GM12801 (cell line): ENCODE results near the gene LMX1A.

Source experiments
- TF ChIP-seq, protein P1 (sequence below): IDR thresholded peaks from one replicate; pipeline ENCODE4 v1.5.1; 2011; ENCODE audit warnings: control low read depth; ENCODE audit not compliant: insufficient read length; ENCODE audit errors: extremely low read depth

LMX1A gene

GRCh38 chr1:165300400-165300903 lies 56.1 kb downstream of the LMX1A start:
- TF ChIP-seq, protein P1, sequence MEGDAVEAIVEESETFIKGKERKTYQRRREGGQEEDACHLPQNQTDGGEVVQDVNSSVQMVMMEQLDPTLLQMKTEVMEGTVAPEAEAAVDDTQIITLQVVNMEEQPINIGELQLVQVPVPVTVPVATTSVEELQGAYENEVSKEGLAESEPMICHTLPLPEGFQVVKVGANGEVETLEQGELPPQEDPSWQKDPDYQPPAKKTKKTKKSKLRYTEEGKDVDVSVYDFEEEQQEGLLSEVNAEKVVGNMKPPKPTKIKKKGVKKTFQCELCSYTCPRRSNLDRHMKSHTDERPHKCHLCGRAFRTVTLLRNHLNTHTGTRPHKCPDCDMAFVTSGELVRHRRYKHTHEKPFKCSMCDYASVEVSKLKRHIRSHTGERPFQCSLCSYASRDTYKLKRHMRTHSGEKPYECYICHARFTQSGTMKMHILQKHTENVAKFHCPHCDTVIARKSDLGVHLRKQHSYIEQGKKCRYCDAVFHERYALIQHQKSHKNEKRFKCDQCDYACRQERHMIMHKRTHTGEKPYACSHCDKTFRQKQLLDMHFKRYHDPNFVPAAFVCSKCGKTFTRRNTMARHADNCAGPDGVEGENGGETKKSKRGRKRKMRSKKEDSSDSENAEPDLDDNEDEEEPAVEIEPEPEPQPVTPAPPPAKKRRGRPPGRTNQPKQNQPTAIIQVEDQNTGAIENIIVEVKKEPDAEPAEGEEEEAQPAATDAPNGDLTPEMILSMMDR = no peak

GRCh38 chr1:165298203-165298820 lies 58.2 kb downstream of the LMX1A start:
- TF ChIP-seq, protein P1 = no peak

DNA sequence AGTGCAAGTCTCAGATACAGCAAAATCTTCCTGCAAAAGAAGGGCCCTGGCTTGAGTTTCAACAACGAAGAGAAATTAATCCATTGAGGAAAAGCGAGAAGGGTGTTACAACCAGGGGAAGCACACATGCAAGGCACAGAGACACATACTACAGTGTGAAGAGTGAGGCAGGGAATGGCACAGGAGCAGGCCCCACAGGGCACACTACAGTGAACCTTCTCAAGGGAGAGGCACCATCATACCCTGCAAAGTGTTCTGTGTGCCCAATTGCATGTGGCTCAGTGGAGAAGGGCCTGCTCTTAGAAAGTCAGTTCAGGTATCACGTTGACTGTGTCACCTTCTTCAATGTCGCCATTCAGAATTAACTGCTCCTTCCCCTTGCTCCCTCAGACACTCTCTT lies 60.3 kb downstream of the LMX1A start:
- TF ChIP-seq, protein P1 = no peak

DNA sequence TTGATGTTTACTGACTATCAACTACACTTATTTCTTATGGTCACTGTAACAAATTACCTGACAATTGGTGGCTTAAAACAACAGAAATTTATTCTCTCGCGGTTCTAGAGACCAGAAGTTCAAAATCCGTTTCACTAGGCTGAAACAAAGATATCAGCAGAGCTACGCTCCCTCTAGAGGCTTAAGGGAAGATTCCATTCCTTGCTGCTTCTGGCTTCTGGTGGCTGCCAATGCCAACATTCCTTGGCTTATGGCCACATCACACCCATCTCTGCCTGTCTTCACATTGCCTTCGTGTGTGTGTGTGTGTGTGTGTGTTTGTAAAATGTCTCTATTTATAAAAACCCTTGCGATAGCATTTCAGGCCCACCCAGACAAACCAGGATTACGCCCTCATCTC lies 66.4 kb downstream of the LMX1A start:
- TF ChIP-seq, protein P1 = no peak

GRCh38 chr1:165289556-165289955 lies 67.0 kb downstream of the LMX1A start:
- TF ChIP-seq, protein P1 = no peak

DNA sequence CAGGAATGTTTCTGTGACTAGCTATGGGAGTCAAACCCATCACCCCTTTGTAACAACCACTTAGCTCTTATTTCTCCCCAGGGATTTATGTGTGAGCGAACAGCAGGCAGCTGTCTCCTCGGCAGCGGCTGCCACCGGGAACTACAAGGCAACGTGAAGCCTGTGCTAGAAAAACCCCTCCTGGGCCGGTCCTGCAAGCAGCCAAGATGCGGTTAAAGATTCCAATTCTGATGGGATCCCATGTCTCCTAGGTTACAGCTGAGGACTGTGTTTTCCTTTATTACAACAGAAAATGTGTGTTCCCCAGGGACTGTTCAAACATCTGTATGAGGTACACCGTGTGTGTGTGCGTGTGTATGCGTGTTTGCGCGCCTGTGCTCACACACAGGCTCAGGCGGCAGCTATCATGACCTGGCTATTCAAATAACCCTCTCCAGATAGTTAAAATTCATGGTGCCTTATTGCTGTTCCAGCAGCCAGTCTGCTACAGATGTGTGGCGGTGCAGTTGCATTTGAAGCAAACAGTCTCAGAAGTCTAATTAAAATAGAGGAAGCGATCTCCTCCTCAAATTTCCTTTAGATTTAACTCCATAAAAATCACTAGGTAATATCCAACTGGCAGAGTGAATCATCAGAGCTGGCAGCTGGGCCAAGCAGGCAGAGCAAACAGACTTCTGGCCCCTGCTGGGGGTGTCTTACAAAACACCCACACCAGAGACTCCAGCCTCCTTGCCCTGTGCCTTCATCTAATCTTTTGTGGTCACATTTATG lies 68.0 kb downstream of the LMX1A start:
- TF ChIP-seq, protein P1 = no peak

DNA sequence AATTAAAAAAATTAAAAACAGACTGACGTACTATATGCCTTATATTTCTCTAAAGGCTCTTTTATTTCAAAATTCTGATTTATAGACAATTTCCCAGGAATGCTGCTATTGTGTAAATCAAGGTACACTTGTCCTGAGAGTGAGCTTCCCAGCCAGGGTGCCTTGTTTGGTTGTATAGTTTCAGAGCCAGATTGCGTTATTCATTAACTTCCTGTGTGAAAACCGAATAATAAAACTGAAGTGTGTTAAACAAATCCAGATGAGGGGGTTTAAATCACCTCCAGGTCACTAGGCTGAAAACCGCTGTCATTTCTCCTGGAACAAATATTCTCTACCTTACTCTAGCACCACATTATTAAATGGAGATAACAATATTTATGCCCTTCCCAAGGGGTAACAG lies 68.7 kb downstream of the LMX1A start:
- TF ChIP-seq, protein P1 = no peak
